ENCODE measurements around the gene NAPG.

The NAPG gene

DNA sequence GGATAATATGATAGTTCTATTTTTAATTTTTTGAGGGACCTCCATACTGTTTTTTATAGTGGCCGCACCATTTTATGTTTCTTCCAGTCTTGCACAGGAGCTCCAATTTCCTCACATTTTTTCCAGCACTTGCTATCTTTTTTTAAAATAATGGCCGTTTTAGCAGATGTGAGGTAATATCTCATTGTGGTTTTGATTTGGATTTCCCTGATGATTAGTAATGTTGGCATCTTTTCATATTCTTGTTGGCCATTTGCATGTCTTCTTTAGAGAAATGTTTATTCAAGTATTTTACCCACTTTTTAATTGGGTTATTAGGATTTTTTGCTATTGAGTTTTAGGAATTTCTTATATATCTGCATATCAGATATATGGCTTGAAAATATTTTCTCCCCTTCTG, 29.9 kb upstream of the NAPG start:
- Histone ChIP-seq H3K4me1 (ENCODE audit: insufficient read depth, low read length, poor library complexity, severe bottlenecking) (peaks cover 18% of the 10 kb centered on the region), H4K20me1 (ENCODE audit: insufficient read depth, low read length, poor library complexity, severe bottlenecking) (no peaks in the 10 kb centered on the region), H3F3A (ENCODE audit: low read depth) (no peaks in the 10 kb centered on the region), H3K79me2 (ENCODE audit: insufficient read depth, low read length) (no peaks in the 10 kb centered on the region), H3K4me2 (ENCODE audit: low read depth, low read length, poor library complexity, severe bottlenecking) (no peak overlapping the region), H3K4me3 (ENCODE audit: low read length, poor library complexity, severe bottlenecking) (no peak overlapping the region), H3K9me3 (ENCODE audit: insufficient read depth, low read depth, low read length) (no peaks in the 10 kb centered on the region), H3K27me3 (ENCODE audit: insufficient read depth, low read length, poor library complexity, severe bottlenecking) (no peaks in the 10 kb centered on the region), H2AFZ (ENCODE audit: low read length) (no peak overlapping the region), H3K36me3 (ENCODE audit: insufficient read depth, low read length) (no peaks in the 10 kb centered on the region), H3K9ac (ENCODE audit: low read depth, low read length, poor library complexity, severe bottlenecking) (no peak overlapping the region), H3K9me2 (replicated peaks; ENCODE audit: low read depth, low read length) (no peaks in the 10 kb centered on the region)
- TF ChIP-seq EZH2phosphoT487 (IDR thresholded peaks at IDR 0.05; ENCODE audit: borderline replicate concordance) = no peak
- TF ChIP-seq, protein P1, sequence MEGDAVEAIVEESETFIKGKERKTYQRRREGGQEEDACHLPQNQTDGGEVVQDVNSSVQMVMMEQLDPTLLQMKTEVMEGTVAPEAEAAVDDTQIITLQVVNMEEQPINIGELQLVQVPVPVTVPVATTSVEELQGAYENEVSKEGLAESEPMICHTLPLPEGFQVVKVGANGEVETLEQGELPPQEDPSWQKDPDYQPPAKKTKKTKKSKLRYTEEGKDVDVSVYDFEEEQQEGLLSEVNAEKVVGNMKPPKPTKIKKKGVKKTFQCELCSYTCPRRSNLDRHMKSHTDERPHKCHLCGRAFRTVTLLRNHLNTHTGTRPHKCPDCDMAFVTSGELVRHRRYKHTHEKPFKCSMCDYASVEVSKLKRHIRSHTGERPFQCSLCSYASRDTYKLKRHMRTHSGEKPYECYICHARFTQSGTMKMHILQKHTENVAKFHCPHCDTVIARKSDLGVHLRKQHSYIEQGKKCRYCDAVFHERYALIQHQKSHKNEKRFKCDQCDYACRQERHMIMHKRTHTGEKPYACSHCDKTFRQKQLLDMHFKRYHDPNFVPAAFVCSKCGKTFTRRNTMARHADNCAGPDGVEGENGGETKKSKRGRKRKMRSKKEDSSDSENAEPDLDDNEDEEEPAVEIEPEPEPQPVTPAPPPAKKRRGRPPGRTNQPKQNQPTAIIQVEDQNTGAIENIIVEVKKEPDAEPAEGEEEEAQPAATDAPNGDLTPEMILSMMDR (conservative IDR thresholded peaks at IDR 0.05; ENCODE audit: low read length) = no peak

DNA sequence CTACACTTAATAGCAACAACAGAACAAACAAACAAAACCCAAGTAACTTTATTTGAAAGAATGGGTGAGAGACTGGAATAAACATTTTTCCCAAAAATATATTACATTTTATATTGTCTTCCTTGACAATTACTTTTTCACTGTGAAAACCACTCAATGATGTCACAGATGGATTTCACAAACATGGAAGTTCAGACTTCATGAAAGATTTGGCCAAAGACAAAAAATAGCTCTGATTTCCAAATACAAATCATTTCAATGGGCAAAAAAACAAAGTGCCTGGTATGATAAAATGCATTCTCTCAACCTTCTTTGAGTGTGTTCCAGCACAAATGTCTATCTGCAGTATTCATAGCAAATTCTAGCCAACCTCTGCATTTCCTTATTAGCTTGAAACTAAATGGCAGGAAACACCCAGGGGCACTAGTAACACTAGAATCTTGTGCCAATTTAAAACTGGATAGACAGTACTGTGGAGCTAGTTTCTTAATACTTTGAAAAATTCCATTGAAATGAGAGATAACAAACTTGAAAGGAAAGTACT, 28.5 kb upstream of the NAPG start:
- no peaks in the 10 kb centered on the region for H4K20me1 ChIP-seq (ENCODE audit: insufficient read depth, low read length, poor library complexity, severe bottlenecking)
- no peaks in the 10 kb centered on the region for H3K9me2 ChIP-seq (replicated peaks; ENCODE audit: low read depth, low read length)
- no peak for TF ChIP-seq EZH2phosphoT487 (IDR thresholded peaks at IDR 0.05; ENCODE audit: borderline replicate concordance)
- TF ChIP-seq, protein P1 (conservative IDR thresholded peaks at IDR 0.05; ENCODE audit: low read length) = no peak
- H3K4me2 ChIP-seq (ENCODE audit: low read depth, low read length, poor library complexity, severe bottlenecking) = no peak overlapping the region
- H3K4me1 ChIP-seq (ENCODE audit: insufficient read depth, low read length, poor library complexity, severe bottlenecking) = peaks cover 15% of the 10 kb centered on the region
- no peaks in the 10 kb centered on the region for H3F3A ChIP-seq (ENCODE audit: low read depth)
- peaks cover 3% of the 10 kb centered on the region for H3K27me3 ChIP-seq (ENCODE audit: insufficient read depth, low read length, poor library complexity, severe bottlenecking)
- no peaks in the 10 kb centered on the region for H3K36me3 ChIP-seq (ENCODE audit: insufficient read depth, low read length)
- H3K9ac ChIP-seq (ENCODE audit: low read depth, low read length, poor library complexity, severe bottlenecking) = no peak overlapping the region
- no peak overlapping the region for H2AFZ ChIP-seq (ENCODE audit: low read length)
- H3K9me3 ChIP-seq (ENCODE audit: insufficient read depth, low read depth, low read length) = no peaks in the 10 kb centered on the region
- H3K4me3 ChIP-seq (ENCODE audit: low read length, poor library complexity, severe bottlenecking) = no peak overlapping the region
- no peaks in the 10 kb centered on the region for H3K79me2 ChIP-seq (ENCODE audit: insufficient read depth, low read length)

DNA sequence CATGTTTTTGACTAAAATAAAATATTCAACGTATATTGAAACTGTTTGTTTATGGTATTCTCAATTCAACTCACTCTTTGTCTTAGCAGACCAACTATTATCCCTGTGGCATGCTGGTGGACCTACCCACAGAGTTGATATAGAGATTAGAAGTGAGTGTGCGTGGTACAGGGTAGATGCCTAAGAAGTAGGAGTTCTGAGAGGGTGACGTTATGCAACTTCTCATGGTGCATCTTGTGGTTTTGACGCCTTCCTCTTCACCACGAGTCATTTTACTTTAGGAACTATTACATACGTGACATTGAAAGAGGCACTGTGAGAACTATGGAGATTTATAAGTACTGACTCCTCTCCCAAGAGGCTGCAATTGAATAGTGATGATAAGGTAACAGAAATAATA, 26.6 kb upstream of the NAPG start:
- H2AFZ ChIP-seq (ENCODE audit: low read length) = no peak overlapping the region
- H3K4me2 ChIP-seq (ENCODE audit: low read depth, low read length, poor library complexity, severe bottlenecking) = peak overlapping the region; percentile 12
- H3K9me3 ChIP-seq (ENCODE audit: insufficient read depth, low read depth, low read length) = no peaks in the 10 kb centered on the region
- H3K4me1 ChIP-seq (ENCODE audit: insufficient read depth, low read length, poor library complexity, severe bottlenecking) = peaks cover 15% of the 10 kb centered on the region
- no peaks in the 10 kb centered on the region for H3F3A ChIP-seq (ENCODE audit: low read depth)
- H3K36me3 ChIP-seq (ENCODE audit: insufficient read depth, low read length) = no peaks in the 10 kb centered on the region
- peaks cover 7% of the 10 kb centered on the region for H3K27me3 ChIP-seq (ENCODE audit: insufficient read depth, low read length, poor library complexity, severe bottlenecking)
- H4K20me1 ChIP-seq (ENCODE audit: insufficient read depth, low read length, poor library complexity, severe bottlenecking) = no peaks in the 10 kb centered on the region
- no peaks in the 10 kb centered on the region for H3K9me2 ChIP-seq (replicated peaks; ENCODE audit: low read depth, low read length)
- TF ChIP-seq, protein P1 (conservative IDR thresholded peaks at IDR 0.05; ENCODE audit: low read length) = no peak
- TF ChIP-seq EZH2phosphoT487 (IDR thresholded peaks at IDR 0.05; ENCODE audit: borderline replicate concordance) = no peak
- no peaks in the 10 kb centered on the region for H3K79me2 ChIP-seq (ENCODE audit: insufficient read depth, low read length)
- no peak overlapping the region for H3K4me3 ChIP-seq (ENCODE audit: low read length, poor library complexity, severe bottlenecking)
- no peak overlapping the region for H3K9ac ChIP-seq (ENCODE audit: low read depth, low read length, poor library complexity, severe bottlenecking)
